HG02852 (cell line): ENCODE measurements around the gene REPS2.

Source experiments
- ATAC-seq: cut with Tn5 transposase; IDR thresholded peaks from one replicate; pipeline ENCODE4 v1.9.1; 2021; ENCODE audit warnings: mild to moderate bottlenecking, moderate library complexity; ENCODE audit not compliant: unreplicated experiment

Gene REPS2

GRCh38 chrX:17187136-17187756 is 240.8 kb downstream of the REPS2 start:
- no peak for ATAC-seq

- ATAC-seq = no peak
Measured at GRCh38 chrX:17192106-17192505, 245.6 kb downstream of the REPS2 start.
